IMR-90 (cell line): ENCODE measurements around the gene UST. TPM values are rescaled to one million over a fixed set of nuclear protein-coding genes. Genes with fewer than 3 reads are reported as not detected.

Experiments used
- ATAC-seq: fragments of 200-7000 bp; cut with Tn5 transposase; 2 replicates; pipeline ENCODE4 v1.9.1; 2020; ENCODE audit warnings: low read depth, mild to moderate bottlenecking, moderate library complexity
- BruUV-seq: library from RNA; stranded (reverse); fragments of 400-500 nt; replicated peaks from 2 replicates; lab custom pipeline; 2021; lab: Mats Ljungman, UMichigan
- CTCF ChIA-PET: fragments of 300-600 bp; formaldehyde crosslinking; extraction: SDS; loops from one replicate; lab custom pipeline; 2021; ENCODE audit warnings: antibody characterized with exemption; lab: Yijun Ruan, JAX
- POLR2A ChIA-PET: fragments of 300-600 bp; sonication (Branson Sonifier 250); formaldehyde crosslinking; loops from one replicate; lab custom pipeline; 2022; ENCODE audit warnings: antibody characterized with exemption; ENCODE audit not compliant: unreplicated experiment; lab: Charles Lee
- DNase-seq: peaks from one replicate; pipeline ENCODE4 v3.0.0; 2013
- H2AFZ ChIP-seq: replicated peaks from 2 replicates; pipeline ENCODE3; 2013; ENCODE audit warnings: low read length, mild to moderate bottlenecking; ENCODE audit not compliant: poor library complexity
- H2AK5ac ChIP-seq: 2 replicates; pipeline ENCODE4 v1.6.1; 2013; ENCODE audit warnings: low read depth, low read length, inconsistent platforms
- H2AK9ac ChIP-seq: replicated peaks from 2 replicates; pipeline ENCODE3; 2013; ENCODE audit warnings: mild to moderate bottlenecking, low read depth, low read length, moderate library complexity; ENCODE audit not compliant: poor library complexity
- H2BK120ac ChIP-seq: 2 replicates; pipeline ENCODE4 v1.6.1; 2013; ENCODE audit warnings: low read depth, low read length, inconsistent platforms
- H2BK15ac ChIP-seq: 3 replicates; pipeline ENCODE4 v1.6.1; 2013; ENCODE audit warnings: low read depth, low read length, inconsistent platforms
- H2BK20ac ChIP-seq: 2 replicates; pipeline ENCODE4 v1.6.1; 2013; ENCODE audit warnings: low read depth, mild to moderate bottlenecking, inconsistent platforms, low read length, moderate library complexity
- H2BK5ac ChIP-seq: 2 replicates; pipeline ENCODE4 v1.6.1; 2013; ENCODE audit warnings: mild to moderate bottlenecking, low read depth, low read length, inconsistent platforms; ENCODE audit not compliant: poor library complexity, severe bottlenecking
- H3K14ac ChIP-seq: replicated peaks from 2 replicates; pipeline ENCODE4 v1.6.1; 2013; ENCODE audit warnings: low read depth, low read length, inconsistent platforms
- H3K18ac ChIP-seq: 2 replicates; pipeline ENCODE4 v1.6.1; 2013; ENCODE audit warnings: low read depth, low read length, control low read depth
- H3K23ac ChIP-seq: 2 replicates; pipeline ENCODE4 v1.6.1; 2013; ENCODE audit warnings: low read depth, low read length, inconsistent platforms
- H3K27ac ChIP-seq: 2 replicates; pipeline ENCODE4 v1.5.1; 2013; ENCODE audit warnings: mild to moderate bottlenecking, control low read depth, low read length; ENCODE audit not compliant: insufficient read depth
- H3K27me3 ChIP-seq: 2 replicates; pipeline ENCODE4 v1.6.1; 2013; ENCODE audit warnings: low read length; ENCODE audit not compliant: control insufficient read depth, insufficient read depth
- H3K36me3 ChIP-seq: 2 replicates; pipeline ENCODE4 v1.6.1; 2013; ENCODE audit warnings: low read length, mixed read lengths; ENCODE audit not compliant: control insufficient read depth, insufficient read depth
- H3K4ac ChIP-seq: 2 replicates; pipeline ENCODE4 v1.6.1; 2013; ENCODE audit warnings: low read depth, low read length, inconsistent platforms
- H3K4me1 ChIP-seq: 2 replicates; pipeline ENCODE4 v1.6.1; 2013; ENCODE audit warnings: low read length, mixed read lengths; ENCODE audit not compliant: control insufficient read depth, insufficient read depth
- H3K4me2 ChIP-seq: 2 replicates; pipeline ENCODE4 v1.6.1; 2013; ENCODE audit warnings: low read depth, mild to moderate bottlenecking, control low read depth, low read length, moderate library complexity
- H3K4me3 ChIP-seq: 2 replicates; pipeline ENCODE4 v1.5.1; 2013; ENCODE audit warnings: low read depth, mild to moderate bottlenecking, control low read depth, low read length, moderate library complexity; ENCODE audit not compliant: insufficient read depth
- H3K56ac ChIP-seq: 2 replicates; pipeline ENCODE4 v1.6.1; 2013; ENCODE audit warnings: low read length, inconsistent platforms; ENCODE audit not compliant: insufficient read depth; ENCODE audit errors: extremely low read depth
- H3K79me1 ChIP-seq, 2 experiments: 2 replicates each; pipeline ENCODE4 v1.6.1; 2013; ENCODE audit warnings: low read length in 2 of 2, inconsistent platforms in 1 of 2, low read depth in 1 of 2
- H3K9ac ChIP-seq: 2 replicates; pipeline ENCODE4 v1.6.1; 2013; ENCODE audit warnings: low read depth, low read length, control low read depth
- H3K9me1 ChIP-seq: 2 replicates; pipeline ENCODE4 v1.6.1; 2013; ENCODE audit warnings: low read length, inconsistent platforms; ENCODE audit not compliant: insufficient read depth
- H3K9me3 ChIP-seq: 2 replicates; pipeline ENCODE4 v1.6.1; 2013; ENCODE audit warnings: low read length; ENCODE audit not compliant: control insufficient read depth, insufficient read depth
- H4K20me1 ChIP-seq: 2 replicates; pipeline ENCODE4 v1.6.1; 2013; ENCODE audit warnings: low read length, inconsistent platforms; ENCODE audit not compliant: insufficient read depth
- H4K5ac ChIP-seq: 2 replicates; pipeline ENCODE4 v1.6.1; 2013; ENCODE audit warnings: mild to moderate bottlenecking, low read depth, low read length, control low read depth
- H4K8ac ChIP-seq, 2 experiments: 2 replicates each; pipeline ENCODE4 v1.6.1; 2013; ENCODE audit warnings: low read depth in 2 of 2, low read length in 2 of 2, control low read depth in 1 of 2, inconsistent platforms in 1 of 2
- H4K91ac ChIP-seq: 2 replicates; pipeline ENCODE4 v1.6.1; 2013; ENCODE audit warnings: low read depth, low read length, inconsistent platforms; ENCODE audit not compliant: insufficient read depth
- BHLHE40 ChIP-seq: fragments of 150-350 bp; IDR thresholded peaks from 2 replicates; pipeline ENCODE4 v1.6.1; 2016; ENCODE audit warnings: mild to moderate bottlenecking, low read depth, low read length
- CEBPB ChIP-seq: IDR thresholded peaks from 2 replicates; pipeline ENCODE4 v1.6.1; 2012; ENCODE audit warnings: low read depth, low read length, improper control_type of control experiment
- CHD1 ChIP-seq: IDR thresholded peaks from 2 replicates; pipeline ENCODE4 v1.6.1; 2012; ENCODE audit warnings: low read depth, low read length, improper control_type of control experiment
- CTCF ChIP-seq: conservative IDR thresholded peaks from 2 replicates; pipeline ENCODE4 v1.5.1; 2012; ENCODE audit warnings: mild to moderate bottlenecking, low read depth, low read length, improper control_type of control experiment
- ELK1 ChIP-seq: fragments of 150-350 bp; IDR thresholded peaks from 2 replicates; pipeline ENCODE4 v1.6.1; 2016; ENCODE audit warnings: low read depth, mild to moderate bottlenecking, low read length, moderate library complexity, borderline replicate concordance
- FOS ChIP-seq: fragments of 150-350 bp; IDR thresholded peaks from 2 replicates; pipeline ENCODE4 v1.6.1; 2016; ENCODE audit warnings: low read depth, low read length
- MAFK ChIP-seq: IDR thresholded peaks from 2 replicates; pipeline ENCODE4 v1.6.1; 2012; ENCODE audit warnings: low read depth, low read length, improper control_type of control experiment
- MAZ ChIP-seq: IDR thresholded peaks from 2 replicates; pipeline ENCODE4 v1.6.1; 2012; ENCODE audit warnings: low read depth, mild to moderate bottlenecking, low read length, improper control_type of control experiment, moderate library complexity, borderline replicate concordance
- MXI1 ChIP-seq: IDR thresholded peaks from 2 replicates; pipeline ENCODE4 v1.6.1; 2012; ENCODE audit warnings: low read depth, mild to moderate bottlenecking, low read length, moderate library complexity, borderline replicate concordance
- NFE2L2 ChIP-seq: fragments of 150-350 bp; IDR thresholded peaks from 2 replicates; pipeline ENCODE4 v1.6.1; 2016; ENCODE audit warnings: low read depth, mild to moderate bottlenecking, low read length
- POLR2A ChIP-seq: IDR thresholded peaks from 2 replicates; pipeline ENCODE4 v1.6.1; 2012; ENCODE audit warnings: mild to moderate bottlenecking, low read depth, low read length
- RAD21 ChIP-seq: IDR thresholded peaks from 2 replicates; pipeline ENCODE4 v1.6.1; 2012; ENCODE audit warnings: low read length, improper control_type of control experiment
- RCOR1 ChIP-seq: IDR thresholded peaks from 2 replicates; pipeline ENCODE4 v1.6.1; 2012; ENCODE audit warnings: mild to moderate bottlenecking, low read length, improper control_type of control experiment; ENCODE audit not compliant: insufficient replicate concordance
- RFX5 ChIP-seq: IDR thresholded peaks from 2 replicates; pipeline ENCODE4 v1.8.0; 2012; ENCODE audit warnings: low read depth, mild to moderate bottlenecking, low read length, moderate library complexity
- SMC3 ChIP-seq: fragments of 150-350 bp; IDR thresholded peaks from 2 replicates; pipeline ENCODE4 v1.6.1; 2016; ENCODE audit warnings: low read depth, mild to moderate bottlenecking, antibody characterized with exemption, low read length, moderate library complexity
- USF2 ChIP-seq: fragments of 150-350 bp; IDR thresholded peaks from 2 replicates; pipeline ENCODE4 v1.6.1; 2017; ENCODE audit warnings: mild to moderate bottlenecking, antibody characterized with exemption, low read length, low read depth
- WGBS, 2 experiments: methylation state at CpG; one replicate each; pipeline versions ENCODE4 v1.1.5 to v1.1.7; 2013; ENCODE audit warnings: missing lambda C conversion rate in 2 of 2; ENCODE audit not compliant: insufficient read length in 1 of 2; ENCODE audit errors: extremely low coverage in 2 of 2; 5-methylcytosine and 5-hydroxymethylcytosine counted together
- dilution Hi-C: fragments of 300-500 bp; cut with HindIII; formaldehyde crosslinking; loops from one replicate; pipeline ENCODE4 v1.14.3; 2018; ENCODE audit warnings: low sequenced_read_pairs; ENCODE audit not compliant: unreplicated experiment
- in situ Hi-C: fragments of 300-500 bp; cut with MboI; formaldehyde crosslinking; loops from 3 replicates; pipeline ENCODE4 v1.14.3; 2019; ENCODE audit warnings: low sequenced_read_pairs, inconsistent platforms, mixed read lengths
- intact Hi-C: fragments of 100-400 bp; cut with micrococcal nuclease; formaldehyde crosslinking; loops from 2 replicates; pipeline ENCODE4 v1.10.0; 2022
- polyA plus RNA-seq, 3 experiments: library from polyadenylated mRNA; depleted of rRNA; stranded (reverse); fragments of >200 nt; gene quantifications; 2 replicates each; pipeline ENCODE4 v1.2.3, GENCODE V29; 2012; ENCODE audit warnings: low replicate concordance in 1 of 3
- total RNA-seq: library from RNA; depleted of rRNA; stranded (reverse); fragments of >200 nt; gene quantifications from 2 replicates; pipeline ENCODE4 v1.2.3, GENCODE V29; 2012

The UST gene
- total and polyA plus RNA-seq, 2 of the 4 experiments (the other 2 are of a cell fraction) = 7.7 to 13.8 TPM

GRCh38 chr6:149024361-149024760 is 277.5 kb downstream of the UST start:
- Histone ChIP-seq H2BK15ac (no peak overlapping the region), H2AK9ac (no peak overlapping the region), H3K4me2 (no peak overlapping the region), H3K4me1 (peaks cover 2% of the 10 kb centered on the region; the same call in 1 of the 2 replicates), H4K91ac (no peak overlapping the region), H2BK20ac (no peak overlapping the region), H3K4me3 (no peak overlapping the region), H4K5ac (no peak overlapping the region), H3K56ac (no peak overlapping the region), H3K9me3 (no peaks in the 10 kb centered on the region), H4K20me1 (no peaks in the 10 kb centered on the region), H3K9ac (no peak overlapping the region), H2BK5ac (no peak overlapping the region), H3K36me3 (peaks cover 13% of the 10 kb centered on the region), H3K18ac (no peak overlapping the region), H3K9me1 (no peaks in the 10 kb centered on the region), H4K8ac (no peak overlapping the region), H3K4ac (no peak overlapping the region), H3K14ac (no peak overlapping the region), H3K27me3 (no peaks in the 10 kb centered on the region), H2AK5ac (no peak overlapping the region), H2AFZ (no peak overlapping the region), H3K79me1 (no peaks in the 10 kb centered on the region), H3K27ac (no peak overlapping the region), H2BK120ac (no peak overlapping the region), H3K23ac (no peak overlapping the region)
- dilution Hi-C loops = no loop called here
- no peak for ATAC-seq
- TF ChIP-seq BHLHE40 (no peak), CHD1 (no peak), POLR2A (no peak), SMC3 (no peak), RCOR1 (no peak), CEBPB (no peak), MAFK (no peak), FOS (no peak), RFX5 (no peak), RAD21 (no peak), MXI1 (no peak), ELK1 (no peak), CTCF (no peak), USF2 (no peak), MAZ (no peak), NFE2L2 (no peak)
- WGBS, 2 experiments = no CpG with 5 or more reads among the region's 1 CpG
- CTCF ChIA-PET = interaction anchor here (0.6 kb wide), 1 partner anchor 9 kb away, joined by 3 read pairs; no protein-coding TSS in a partner anchor
- POLR2A ChIA-PET = no interaction called here
- in situ Hi-C loops = loop anchor here (10.0 kb wide), 1 partner anchor 450 kb away; no protein-coding TSS in a partner anchor
- BruUV-seq = no TSS peak
- DNase-seq = no peak
- intact Hi-C loops = no loop called here
